IMR-90 (cell line): ENCODE data around the gene VPS35. TPM values are rescaled to one million over a fixed set of nuclear protein-coding genes. Genes with fewer than 3 reads are reported as not detected.

Experiments
- ATAC-seq: fragments of 200-7000 bp; cut with Tn5 transposase; 2 replicates; pipeline ENCODE4 v1.9.1; 2020; ENCODE audit warnings: low read depth, mild to moderate bottlenecking, moderate library complexity
- BruUV-seq: library from RNA; stranded (reverse); fragments of 400-500 nt; replicated peaks from 2 replicates; lab custom pipeline; 2021; lab: Mats Ljungman, UMichigan
- CTCF ChIA-PET: fragments of 300-600 bp; formaldehyde crosslinking; extraction: SDS; loops from one replicate; lab custom pipeline; 2021; ENCODE audit warnings: antibody characterized with exemption; lab: Yijun Ruan, JAX
- POLR2A ChIA-PET: fragments of 300-600 bp; sonication (Branson Sonifier 250); formaldehyde crosslinking; loops from one replicate; lab custom pipeline; 2022; ENCODE audit warnings: antibody characterized with exemption; ENCODE audit not compliant: unreplicated experiment; lab: Charles Lee
- DNase-seq: peaks from one replicate; pipeline ENCODE4 v3.0.0; 2013
- H2AFZ ChIP-seq: replicated peaks from 2 replicates; pipeline ENCODE3; 2013; ENCODE audit warnings: low read length, mild to moderate bottlenecking; ENCODE audit not compliant: poor library complexity
- H2AK5ac ChIP-seq: 2 replicates; pipeline ENCODE4 v1.6.1; 2013; ENCODE audit warnings: low read depth, low read length, inconsistent platforms
- H2AK9ac ChIP-seq: replicated peaks from 2 replicates; pipeline ENCODE3; 2013; ENCODE audit warnings: mild to moderate bottlenecking, low read depth, low read length, moderate library complexity; ENCODE audit not compliant: poor library complexity
- H2BK120ac ChIP-seq: 2 replicates; pipeline ENCODE4 v1.6.1; 2013; ENCODE audit warnings: low read depth, low read length, inconsistent platforms
- H2BK15ac ChIP-seq: 3 replicates; pipeline ENCODE4 v1.6.1; 2013; ENCODE audit warnings: low read depth, low read length, inconsistent platforms
- H2BK20ac ChIP-seq: 2 replicates; pipeline ENCODE4 v1.6.1; 2013; ENCODE audit warnings: low read depth, mild to moderate bottlenecking, inconsistent platforms, low read length, moderate library complexity
- H2BK5ac ChIP-seq: 2 replicates; pipeline ENCODE4 v1.6.1; 2013; ENCODE audit warnings: mild to moderate bottlenecking, low read depth, low read length, inconsistent platforms; ENCODE audit not compliant: poor library complexity, severe bottlenecking
- H3K14ac ChIP-seq: replicated peaks from 2 replicates; pipeline ENCODE4 v1.6.1; 2013; ENCODE audit warnings: low read depth, low read length, inconsistent platforms
- H3K18ac ChIP-seq: 2 replicates; pipeline ENCODE4 v1.6.1; 2013; ENCODE audit warnings: low read depth, low read length, control low read depth
- H3K23ac ChIP-seq: 2 replicates; pipeline ENCODE4 v1.6.1; 2013; ENCODE audit warnings: low read depth, low read length, inconsistent platforms
- H3K27ac ChIP-seq: 2 replicates; pipeline ENCODE4 v1.5.1; 2013; ENCODE audit warnings: mild to moderate bottlenecking, control low read depth, low read length; ENCODE audit not compliant: insufficient read depth
- H3K27me3 ChIP-seq: 2 replicates; pipeline ENCODE4 v1.6.1; 2013; ENCODE audit warnings: low read length; ENCODE audit not compliant: control insufficient read depth, insufficient read depth
- H3K36me3 ChIP-seq: 2 replicates; pipeline ENCODE4 v1.6.1; 2013; ENCODE audit warnings: low read length, mixed read lengths; ENCODE audit not compliant: control insufficient read depth, insufficient read depth
- H3K4ac ChIP-seq: 2 replicates; pipeline ENCODE4 v1.6.1; 2013; ENCODE audit warnings: low read depth, low read length, inconsistent platforms
- H3K4me1 ChIP-seq: 2 replicates; pipeline ENCODE4 v1.6.1; 2013; ENCODE audit warnings: low read length, mixed read lengths; ENCODE audit not compliant: control insufficient read depth, insufficient read depth
- H3K4me2 ChIP-seq: 2 replicates; pipeline ENCODE4 v1.6.1; 2013; ENCODE audit warnings: low read depth, mild to moderate bottlenecking, control low read depth, low read length, moderate library complexity
- H3K4me3 ChIP-seq: 2 replicates; pipeline ENCODE4 v1.5.1; 2013; ENCODE audit warnings: low read depth, mild to moderate bottlenecking, control low read depth, low read length, moderate library complexity; ENCODE audit not compliant: insufficient read depth
- H3K56ac ChIP-seq: 2 replicates; pipeline ENCODE4 v1.6.1; 2013; ENCODE audit warnings: low read length, inconsistent platforms; ENCODE audit not compliant: insufficient read depth; ENCODE audit errors: extremely low read depth
- H3K79me1 ChIP-seq, 2 experiments: 2 replicates each; pipeline ENCODE4 v1.6.1; 2013; ENCODE audit warnings: low read length in 2 of 2, inconsistent platforms in 1 of 2, low read depth in 1 of 2
- H3K9ac ChIP-seq: 2 replicates; pipeline ENCODE4 v1.6.1; 2013; ENCODE audit warnings: low read depth, low read length, control low read depth
- H3K9me1 ChIP-seq: 2 replicates; pipeline ENCODE4 v1.6.1; 2013; ENCODE audit warnings: low read length, inconsistent platforms; ENCODE audit not compliant: insufficient read depth
- H3K9me3 ChIP-seq: 2 replicates; pipeline ENCODE4 v1.6.1; 2013; ENCODE audit warnings: low read length; ENCODE audit not compliant: control insufficient read depth, insufficient read depth
- H4K20me1 ChIP-seq: 2 replicates; pipeline ENCODE4 v1.6.1; 2013; ENCODE audit warnings: low read length, inconsistent platforms; ENCODE audit not compliant: insufficient read depth
- H4K5ac ChIP-seq: 2 replicates; pipeline ENCODE4 v1.6.1; 2013; ENCODE audit warnings: mild to moderate bottlenecking, low read depth, low read length, control low read depth
- H4K8ac ChIP-seq, 2 experiments: 2 replicates each; pipeline ENCODE4 v1.6.1; 2013; ENCODE audit warnings: low read depth in 2 of 2, low read length in 2 of 2, control low read depth in 1 of 2, inconsistent platforms in 1 of 2
- H4K91ac ChIP-seq: 2 replicates; pipeline ENCODE4 v1.6.1; 2013; ENCODE audit warnings: low read depth, low read length, inconsistent platforms; ENCODE audit not compliant: insufficient read depth
- BHLHE40 ChIP-seq: fragments of 150-350 bp; IDR thresholded peaks from 2 replicates; pipeline ENCODE4 v1.6.1; 2016; ENCODE audit warnings: mild to moderate bottlenecking, low read depth, low read length
- CHD1 ChIP-seq: IDR thresholded peaks from 2 replicates; pipeline ENCODE4 v1.6.1; 2012; ENCODE audit warnings: low read depth, low read length, improper control_type of control experiment
- CTCF ChIP-seq: conservative IDR thresholded peaks from 2 replicates; pipeline ENCODE4 v1.5.1; 2012; ENCODE audit warnings: mild to moderate bottlenecking, low read depth, low read length, improper control_type of control experiment
- ELK1 ChIP-seq: fragments of 150-350 bp; IDR thresholded peaks from 2 replicates; pipeline ENCODE4 v1.6.1; 2016; ENCODE audit warnings: low read depth, mild to moderate bottlenecking, low read length, moderate library complexity, borderline replicate concordance
- FOS ChIP-seq: fragments of 150-350 bp; IDR thresholded peaks from 2 replicates; pipeline ENCODE4 v1.6.1; 2016; ENCODE audit warnings: low read depth, low read length
- MAFK ChIP-seq: IDR thresholded peaks from 2 replicates; pipeline ENCODE4 v1.6.1; 2012; ENCODE audit warnings: low read depth, low read length, improper control_type of control experiment
- MAZ ChIP-seq: IDR thresholded peaks from 2 replicates; pipeline ENCODE4 v1.6.1; 2012; ENCODE audit warnings: low read depth, mild to moderate bottlenecking, low read length, improper control_type of control experiment, moderate library complexity, borderline replicate concordance
- POLR2A ChIP-seq: IDR thresholded peaks from 2 replicates; pipeline ENCODE4 v1.6.1; 2012; ENCODE audit warnings: mild to moderate bottlenecking, low read depth, low read length
- RAD21 ChIP-seq: IDR thresholded peaks from 2 replicates; pipeline ENCODE4 v1.6.1; 2012; ENCODE audit warnings: low read length, improper control_type of control experiment
- SMC3 ChIP-seq: fragments of 150-350 bp; IDR thresholded peaks from 2 replicates; pipeline ENCODE4 v1.6.1; 2016; ENCODE audit warnings: low read depth, mild to moderate bottlenecking, antibody characterized with exemption, low read length, moderate library complexity
- USF2 ChIP-seq: fragments of 150-350 bp; IDR thresholded peaks from 2 replicates; pipeline ENCODE4 v1.6.1; 2017; ENCODE audit warnings: mild to moderate bottlenecking, antibody characterized with exemption, low read length, low read depth
- WGBS, 2 experiments: methylation state at CpG; one replicate each; pipeline versions ENCODE4 v1.1.5 to v1.1.7; 2013; ENCODE audit warnings: missing lambda C conversion rate in 2 of 2; ENCODE audit not compliant: insufficient read length in 1 of 2; ENCODE audit errors: extremely low coverage in 2 of 2; 5-methylcytosine and 5-hydroxymethylcytosine counted together
- dilution Hi-C: fragments of 300-500 bp; cut with HindIII; formaldehyde crosslinking; loops from one replicate; pipeline ENCODE4 v1.14.3; 2018; ENCODE audit warnings: low sequenced_read_pairs; ENCODE audit not compliant: unreplicated experiment
- in situ Hi-C: fragments of 300-500 bp; cut with MboI; formaldehyde crosslinking; loops from 3 replicates; pipeline ENCODE4 v1.14.3; 2019; ENCODE audit warnings: low sequenced_read_pairs, inconsistent platforms, mixed read lengths
- intact Hi-C: fragments of 100-400 bp; cut with micrococcal nuclease; formaldehyde crosslinking; loops from 2 replicates; pipeline ENCODE4 v1.10.0; 2022
- polyA plus RNA-seq, 3 experiments: library from polyadenylated mRNA; depleted of rRNA; stranded (reverse); fragments of >200 nt; gene quantifications; 2 replicates each; pipeline ENCODE4 v1.2.3, GENCODE V29; 2012; ENCODE audit warnings: low replicate concordance in 1 of 3
- total RNA-seq: library from RNA; depleted of rRNA; stranded (reverse); fragments of >200 nt; gene quantifications from 2 replicates; pipeline ENCODE4 v1.2.3, GENCODE V29; 2012

The VPS35 gene
- total and polyA plus RNA-seq, 2 of the 4 experiments (the other 2 are of a cell fraction) = 42.3 to 89.4 TPM

- TF ChIP-seq CTCF = no peak
Measured at GRCh38 chr16:46728806-46729205, 39.8 kb upstream of the VPS35 start (continued).

GRCh38 chr16:46727630-46728029 lies 38.7 kb upstream of the VPS35 start:
- in situ Hi-C loops = no loop called here
- CTCF ChIA-PET = no interaction called here
- TF ChIP-seq USF2 (no peak), MAFK (no peak), FOS (no peak), SMC3 (no peak), RAD21 (no peak), MAZ (no peak), CTCF (no peak), ELK1 (no peak), BHLHE40 (no peak), CHD1 (no peak), POLR2A (no peak)

More at GRCh38 chr16:46727630-46728029, 38.7 kb upstream of the VPS35 start:
- no peak overlapping the region for H3K9ac ChIP-seq
- no peak overlapping the region for H3K18ac ChIP-seq
- no peak for DNase-seq
- ATAC-seq = no peak
- no peak overlapping the region for H3K27ac ChIP-seq
- H2AFZ ChIP-seq = no peak overlapping the region
- no peak overlapping the region for H2BK15ac ChIP-seq
- no peaks in the 10 kb centered on the region; the same call in 1 of the 2 replicates for H4K20me1 ChIP-seq
- H4K91ac ChIP-seq = no peak overlapping the region
- H4K8ac ChIP-seq = no peak overlapping the region
- H3K9me3 ChIP-seq = no peaks in the 10 kb centered on the region
- H2AK9ac ChIP-seq = no peak overlapping the region
- WGBS, 2 experiments = 87% methylated on average over 6 of the region's 9 CpGs; no CpG with 5 or more reads in 1 of the 2 experiments
- no peaks in the 10 kb centered on the region; the same call in 1 of the 2 replicates for H3K9me1 ChIP-seq
- H3K27me3 ChIP-seq = no peaks in the 10 kb centered on the region
- H3K56ac ChIP-seq = no peak overlapping the region
- no peak overlapping the region for H3K4me3 ChIP-seq
- POLR2A ChIA-PET = no interaction called here
- H3K14ac ChIP-seq = no peak overlapping the region
- dilution Hi-C loops (no loop called here), intact Hi-C loops (no loop called here)
- H3K4ac ChIP-seq = no peak overlapping the region
- H3K79me1 ChIP-seq = no peaks in the 10 kb centered on the region
- no TSS peak for BruUV-seq
- no peak overlapping the region for H2BK120ac ChIP-seq
- no peak overlapping the region for H3K4me2 ChIP-seq
- no peak overlapping the region for H2AK5ac ChIP-seq
- peaks cover 2% of the 10 kb centered on the region; the same call in 1 of the 2 replicates for H3K4me1 ChIP-seq
- no peak overlapping the region for H2BK5ac ChIP-seq
- no peaks in the 10 kb centered on the region for H3K36me3 ChIP-seq
- H3K23ac ChIP-seq = no peak overlapping the region
- no peak overlapping the region for H2BK20ac ChIP-seq
- H4K5ac ChIP-seq = no peak overlapping the region
